NB4 (cell line): ENCODE data around the gene PPP1R9B.

Source experiments
- MYC ChIP-seq: IDR thresholded peaks from 2 replicates; pipeline ENCODE4 v1.6.1; 2011; ENCODE audit warnings: low read depth, low read length
- TF ChIP-seq, protein P1 (sequence below): IDR thresholded peaks from 2 replicates; pipeline ENCODE4 v1.6.1; 2011; ENCODE audit warnings: low read depth, low read length
- TF ChIP-seq, protein P2 (sequence below): IDR thresholded peaks from one replicate; pipeline ENCODE4 v1.5.1; 2012; ENCODE audit warnings: low read depth, low read length

DNA sequence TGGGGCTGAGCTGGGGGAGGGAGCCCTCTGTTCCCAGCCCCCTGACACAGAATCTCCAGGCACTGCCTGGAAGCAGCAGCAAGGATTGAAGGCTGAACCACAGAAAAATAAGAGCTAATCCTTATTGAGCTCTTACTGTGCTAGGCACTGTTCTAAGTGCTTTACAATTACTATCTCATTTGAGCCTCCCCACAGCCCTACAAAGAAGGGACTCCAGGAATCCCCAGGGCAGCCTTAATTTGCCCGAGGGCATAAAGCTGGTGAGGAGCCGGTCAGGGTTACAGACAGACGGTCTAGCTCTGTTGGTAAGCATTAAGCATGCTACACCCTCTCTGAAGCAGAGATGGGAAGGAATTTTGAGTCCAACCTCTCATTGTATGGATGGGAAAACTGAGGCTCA lies 27.5 kb downstream of the PPP1R9B start:
- TF ChIP-seq, protein P1, sequence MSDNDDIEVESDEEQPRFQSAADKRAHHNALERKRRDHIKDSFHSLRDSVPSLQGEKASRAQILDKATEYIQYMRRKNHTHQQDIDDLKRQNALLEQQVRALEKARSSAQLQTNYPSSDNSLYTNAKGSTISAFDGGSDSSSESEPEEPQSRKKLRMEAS: no peak
- TF ChIP-seq, protein P2, sequence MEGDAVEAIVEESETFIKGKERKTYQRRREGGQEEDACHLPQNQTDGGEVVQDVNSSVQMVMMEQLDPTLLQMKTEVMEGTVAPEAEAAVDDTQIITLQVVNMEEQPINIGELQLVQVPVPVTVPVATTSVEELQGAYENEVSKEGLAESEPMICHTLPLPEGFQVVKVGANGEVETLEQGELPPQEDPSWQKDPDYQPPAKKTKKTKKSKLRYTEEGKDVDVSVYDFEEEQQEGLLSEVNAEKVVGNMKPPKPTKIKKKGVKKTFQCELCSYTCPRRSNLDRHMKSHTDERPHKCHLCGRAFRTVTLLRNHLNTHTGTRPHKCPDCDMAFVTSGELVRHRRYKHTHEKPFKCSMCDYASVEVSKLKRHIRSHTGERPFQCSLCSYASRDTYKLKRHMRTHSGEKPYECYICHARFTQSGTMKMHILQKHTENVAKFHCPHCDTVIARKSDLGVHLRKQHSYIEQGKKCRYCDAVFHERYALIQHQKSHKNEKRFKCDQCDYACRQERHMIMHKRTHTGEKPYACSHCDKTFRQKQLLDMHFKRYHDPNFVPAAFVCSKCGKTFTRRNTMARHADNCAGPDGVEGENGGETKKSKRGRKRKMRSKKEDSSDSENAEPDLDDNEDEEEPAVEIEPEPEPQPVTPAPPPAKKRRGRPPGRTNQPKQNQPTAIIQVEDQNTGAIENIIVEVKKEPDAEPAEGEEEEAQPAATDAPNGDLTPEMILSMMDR: no peak
- TF ChIP-seq MYC: no peak
